ENCODE data around the gene TMEM106C. TPM values are rescaled to one million over a fixed set of nuclear protein-coding genes. Genes with fewer than 3 reads are reported as not detected.

The TMEM106C gene
- total and polyA plus RNA-seq, 4 donors, result 16.2 to 57.8 (median 25.2) TPM

DNA sequence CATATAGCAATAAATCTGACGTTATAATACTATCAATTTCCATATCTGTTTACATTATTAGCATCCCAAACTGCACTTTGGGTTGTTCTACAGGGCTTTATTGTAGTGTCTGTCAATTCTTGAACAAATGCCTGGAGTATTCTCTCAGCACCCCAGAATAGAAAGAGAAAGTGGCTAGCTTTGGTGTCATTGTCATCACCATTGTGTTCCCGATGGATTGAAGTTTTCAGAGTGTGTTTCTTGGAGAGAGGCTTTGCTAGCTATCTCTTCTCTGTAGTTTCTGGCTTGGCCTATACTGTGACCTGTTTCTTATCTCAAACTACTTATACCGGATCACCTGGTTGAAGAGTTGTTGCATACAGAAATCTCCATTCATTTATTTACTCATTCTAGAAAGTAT, 6.4 kb downstream of the TMEM106C start:
- Histone ChIP-seq H3K27me3 (ENCODE audit: control insufficient read depth in 4 of 4, insufficient read depth in 4 of 4, low read length in 3 of 4) (no peaks in the 10 kb centered on the region), H3K27ac (ENCODE audit: low read depth in 1 of 2, low read length in 2 of 2) (no peak overlapping the region), H3K36me3 (ENCODE audit: control insufficient read depth in 4 of 4, insufficient read depth in 3 of 4, low read depth in 1 of 4, low read length in 3 of 4) (peaks cover 0 to 9% (median under 1%) of the 10 kb centered on the region in 4 donors), H3K9ac (ENCODE audit: low read depth in 1 of 2, low read length in 2 of 2) (no peak overlapping the region), H3K4me1 (ENCODE audit: control insufficient read depth in 4 of 4, insufficient read depth in 4 of 4, low read length in 3 of 4) (peaks cover 0 to 3% (median 0%) of the 10 kb centered on the region in 4 donors), H3K4me3 (ENCODE audit: low read depth in 1 of 3, low read length in 3 of 3) (no peak overlapping the region), H3K9me3 (ENCODE audit: control insufficient read depth in 4 of 4, low read length in 3 of 4) (no peaks in the 10 kb centered on the region)
- no peak for DNase-seq (ENCODE audit: low spot score)
- TF ChIP-seq RAD21 (IDR thresholded peaks at IDR 0.05) (no peak), FOXA1 (IDR thresholded peaks at IDR 0.05) (no peak), HNF4G (IDR thresholded peaks at IDR 0.05) (no peak), HNF4A (conservative IDR thresholded peaks at IDR 0.05) (no peak), TAF1 (conservative IDR thresholded peaks at IDR 0.05) (no peak), JUND (IDR thresholded peaks at IDR 0.05) (no peak), SP1 (IDR thresholded peaks at IDR 0.05) (no peak)
- TF ChIP-seq, protein P1, sequence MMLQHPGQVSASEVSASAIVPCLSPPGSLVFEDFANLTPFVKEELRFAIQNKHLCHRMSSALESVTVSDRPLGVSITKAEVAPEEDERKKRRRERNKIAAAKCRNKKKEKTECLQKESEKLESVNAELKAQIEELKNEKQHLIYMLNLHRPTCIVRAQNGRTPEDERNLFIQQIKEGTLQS (IDR thresholded peaks at IDR 0.05), result no peak
- TF ChIP-seq, protein P2, sequence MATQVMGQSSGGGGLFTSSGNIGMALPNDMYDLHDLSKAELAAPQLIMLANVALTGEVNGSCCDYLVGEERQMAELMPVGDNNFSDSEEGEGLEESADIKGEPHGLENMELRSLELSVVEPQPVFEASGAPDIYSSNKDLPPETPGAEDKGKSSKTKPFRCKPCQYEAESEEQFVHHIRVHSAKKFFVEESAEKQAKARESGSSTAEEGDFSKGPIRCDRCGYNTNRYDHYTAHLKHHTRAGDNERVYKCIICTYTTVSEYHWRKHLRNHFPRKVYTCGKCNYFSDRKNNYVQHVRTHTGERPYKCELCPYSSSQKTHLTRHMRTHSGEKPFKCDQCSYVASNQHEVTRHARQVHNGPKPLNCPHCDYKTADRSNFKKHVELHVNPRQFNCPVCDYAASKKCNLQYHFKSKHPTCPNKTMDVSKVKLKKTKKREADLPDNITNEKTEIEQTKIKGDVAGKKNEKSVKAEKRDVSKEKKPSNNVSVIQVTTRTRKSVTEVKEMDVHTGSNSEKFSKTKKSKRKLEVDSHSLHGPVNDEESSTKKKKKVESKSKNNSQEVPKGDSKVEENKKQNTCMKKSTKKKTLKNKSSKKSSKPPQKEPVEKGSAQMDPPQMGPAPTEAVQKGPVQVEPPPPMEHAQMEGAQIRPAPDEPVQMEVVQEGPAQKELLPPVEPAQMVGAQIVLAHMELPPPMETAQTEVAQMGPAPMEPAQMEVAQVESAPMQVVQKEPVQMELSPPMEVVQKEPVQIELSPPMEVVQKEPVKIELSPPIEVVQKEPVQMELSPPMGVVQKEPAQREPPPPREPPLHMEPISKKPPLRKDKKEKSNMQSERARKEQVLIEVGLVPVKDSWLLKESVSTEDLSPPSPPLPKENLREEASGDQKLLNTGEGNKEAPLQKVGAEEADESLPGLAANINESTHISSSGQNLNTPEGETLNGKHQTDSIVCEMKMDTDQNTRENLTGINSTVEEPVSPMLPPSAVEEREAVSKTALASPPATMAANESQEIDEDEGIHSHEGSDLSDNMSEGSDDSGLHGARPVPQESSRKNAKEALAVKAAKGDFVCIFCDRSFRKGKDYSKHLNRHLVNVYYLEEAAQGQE (IDR thresholded peaks at IDR 0.05), result no peak
- 83% methylated on average over 3 of the region's 3 CpGs for WGBS

DNA sequence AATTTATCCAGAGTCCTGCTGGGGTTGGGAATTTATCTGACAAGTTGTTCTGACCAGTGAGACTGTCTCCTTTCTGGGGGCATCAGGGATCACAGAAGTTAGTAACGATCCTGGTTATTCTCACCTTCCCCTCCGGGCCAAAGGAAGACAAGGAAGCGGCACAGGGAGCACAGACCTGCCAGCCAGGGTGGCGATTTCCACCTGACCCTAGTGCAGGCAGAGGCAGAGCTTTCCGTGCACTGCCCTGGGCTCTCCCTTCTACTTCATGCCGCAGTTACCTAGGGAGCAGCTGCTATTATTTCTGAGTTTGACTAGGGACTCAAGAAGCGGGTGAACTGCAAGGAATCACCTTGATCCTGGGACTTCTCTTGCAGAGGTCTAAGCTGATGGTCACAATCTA, 7.4 kb downstream of the TMEM106C start:
- Histone ChIP-seq H3K4me3 (ENCODE audit: low read depth in 1 of 3, low read length in 3 of 3) (no peak overlapping the region), H3K4me1 (ENCODE audit: control insufficient read depth in 4 of 4, insufficient read depth in 4 of 4, low read length in 3 of 4) (no peaks in the 10 kb centered on the region), H3K9me3 (ENCODE audit: control insufficient read depth in 4 of 4, low read length in 3 of 4) (no peaks in the 10 kb centered on the region), H3K36me3 (ENCODE audit: control insufficient read depth in 4 of 4, insufficient read depth in 3 of 4, low read depth in 1 of 4, low read length in 3 of 4) (peaks cover 0 to 9% (median under 1%) of the 10 kb centered on the region in 4 donors), H3K9ac (ENCODE audit: low read depth in 1 of 2, low read length in 2 of 2) (no peak overlapping the region), H3K27me3 (ENCODE audit: control insufficient read depth in 4 of 4, insufficient read depth in 4 of 4, low read length in 3 of 4) (no peaks in the 10 kb centered on the region), H3K27ac (ENCODE audit: low read depth in 1 of 2, low read length in 2 of 2) (no peak overlapping the region)
- 95% methylated on average over 7 of the region's 7 CpGs for WGBS
- no peak for TF ChIP-seq YY1 (IDR thresholded peaks at IDR 0.05)
- TF ChIP-seq, protein P2 (IDR thresholded peaks at IDR 0.05), result no peak
- TF ChIP-seq SP1 (IDR thresholded peaks at IDR 0.05), result no peak
- TF ChIP-seq GABPA (IDR thresholded peaks at IDR 0.05 in 1 of 2, conservative IDR thresholded peaks at IDR 0.05 in 1 of 2), result no peak
- TF ChIP-seq TAF1 (conservative IDR thresholded peaks at IDR 0.05), result no peak
- TF ChIP-seq NR2F2 (IDR thresholded peaks at IDR 0.05), result no peak
- TF ChIP-seq FOXA2 (IDR thresholded peaks at IDR 0.05), result no peak
- TF ChIP-seq RAD21 (IDR thresholded peaks at IDR 0.05), result no peak
- TF ChIP-seq FOXA1 (IDR thresholded peaks at IDR 0.05), result no peak
- no peak for TF ChIP-seq HNF4G (IDR thresholded peaks at IDR 0.05)
- TF ChIP-seq, protein P3, sequence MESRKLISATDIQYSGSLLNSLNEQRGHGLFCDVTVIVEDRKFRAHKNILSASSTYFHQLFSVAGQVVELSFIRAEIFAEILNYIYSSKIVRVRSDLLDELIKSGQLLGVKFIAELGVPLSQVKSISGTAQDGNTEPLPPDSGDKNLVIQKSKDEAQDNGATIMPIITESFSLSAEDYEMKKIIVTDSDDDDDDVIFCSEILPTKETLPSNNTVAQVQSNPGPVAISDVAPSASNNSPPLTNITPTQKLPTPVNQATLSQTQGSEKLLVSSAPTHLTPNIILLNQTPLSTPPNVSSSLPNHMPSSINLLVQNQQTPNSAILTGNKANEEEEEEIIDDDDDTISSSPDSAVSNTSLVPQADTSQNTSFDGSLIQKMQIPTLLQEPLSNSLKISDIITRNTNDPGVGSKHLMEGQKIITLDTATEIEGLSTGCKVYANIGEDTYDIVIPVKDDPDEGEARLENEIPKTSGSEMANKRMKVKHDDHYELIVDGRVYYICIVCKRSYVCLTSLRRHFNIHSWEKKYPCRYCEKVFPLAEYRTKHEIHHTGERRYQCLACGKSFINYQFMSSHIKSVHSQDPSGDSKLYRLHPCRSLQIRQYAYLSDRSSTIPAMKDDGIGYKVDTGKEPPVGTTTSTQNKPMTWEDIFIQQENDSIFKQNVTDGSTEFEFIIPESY (IDR thresholded peaks at IDR 0.05), result no peak
- TF ChIP-seq, protein P4, sequence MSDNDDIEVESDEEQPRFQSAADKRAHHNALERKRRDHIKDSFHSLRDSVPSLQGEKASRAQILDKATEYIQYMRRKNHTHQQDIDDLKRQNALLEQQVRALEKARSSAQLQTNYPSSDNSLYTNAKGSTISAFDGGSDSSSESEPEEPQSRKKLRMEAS (IDR thresholded peaks at IDR 0.05), result no peak
- TF ChIP-seq RXRA (IDR thresholded peaks at IDR 0.05), result no peak
- no peak for TF ChIP-seq JUND (IDR thresholded peaks at IDR 0.05)
- TF ChIP-seq, protein P1 (IDR thresholded peaks at IDR 0.05), result no peak
- no peak for TF ChIP-seq HNF4A (conservative IDR thresholded peaks at IDR 0.05)
- DNase-seq (ENCODE audit: low spot score), result no peak

Data from liver (tissue), 9 donors.